Measurements from ENCODE around the gene RHEX.
"Not testable (repeated sequence)": the region's sequence is repeated elsewhere in the genome, so short reads cannot be mapped to it uniquely, and the experiment has no call there.

The RHEX gene

GRCh38 chr1:206030714-206031113 lies 22.3 kb upstream of the RHEX start:
- DNase-seq = peak in 1 of 2 donors; percentile 75

DNA sequence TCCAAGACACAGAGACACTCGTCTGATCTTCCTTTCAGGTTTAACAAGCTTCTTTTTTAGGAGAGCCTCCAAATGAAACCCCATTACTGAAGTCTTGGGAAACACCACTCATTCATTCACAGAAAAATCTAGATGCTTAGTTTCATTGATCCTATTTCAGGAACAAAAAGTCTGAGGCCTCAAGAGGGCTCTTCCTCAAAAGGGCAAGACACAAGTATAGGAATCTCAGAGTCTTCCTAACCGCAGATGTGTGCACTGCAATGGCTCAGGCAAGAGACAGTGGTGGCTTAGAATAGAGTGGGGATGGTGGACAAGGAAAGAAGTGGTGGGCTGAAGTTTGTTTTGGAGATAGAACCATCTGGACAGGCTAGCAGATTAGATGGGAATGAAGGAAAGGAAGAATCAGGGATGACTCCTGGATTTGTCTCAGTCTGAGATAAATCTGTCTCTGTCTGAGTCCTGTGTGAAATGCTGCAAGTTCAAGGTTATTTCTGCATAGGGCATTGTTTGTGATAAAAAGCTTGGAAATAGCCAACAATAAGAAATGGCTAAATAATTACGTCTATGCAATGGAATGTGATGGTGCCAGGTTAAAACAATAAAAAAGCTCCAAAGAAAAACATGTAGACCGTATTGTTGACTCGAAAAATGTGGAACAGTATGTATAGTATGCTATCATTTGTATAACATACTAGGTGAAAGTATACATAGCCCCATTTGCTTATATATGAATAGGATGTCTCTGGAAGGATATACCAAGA lies 20.4 kb upstream of the RHEX start:
- DNase-seq = no peak

GRCh38 chr1:206035027-206035426 lies 17.9 kb upstream of the RHEX start:
- DNase-seq = peak in 1 of 2 donors; percentile 71

- peak in 1 of 2 donors; percentile 29 for DNase-seq
Measured at GRCh38 chr1:206036663-206037455, 16.1 kb upstream of the RHEX start.

DNA sequence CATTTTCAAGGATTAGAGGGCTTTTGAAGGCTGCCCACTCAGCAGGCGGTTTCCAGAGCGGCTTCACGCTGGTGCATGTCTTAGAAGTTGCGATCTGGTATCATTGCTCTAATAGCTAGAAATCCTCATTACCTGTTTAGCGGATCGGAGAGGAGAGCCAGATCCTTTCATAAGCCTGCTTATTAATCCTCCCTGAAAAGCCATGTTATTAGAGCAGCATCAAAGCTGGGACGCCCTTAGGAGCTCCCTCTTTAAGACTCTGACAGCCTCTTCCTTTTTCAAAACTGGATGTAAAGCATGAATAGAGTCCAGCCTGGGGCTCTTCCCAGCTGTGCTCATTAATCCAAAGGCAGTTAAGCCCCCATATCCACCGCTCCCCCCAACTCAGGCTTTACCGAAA lies 15.4 kb upstream of the RHEX start:
- no peak for DNase-seq

DNA sequence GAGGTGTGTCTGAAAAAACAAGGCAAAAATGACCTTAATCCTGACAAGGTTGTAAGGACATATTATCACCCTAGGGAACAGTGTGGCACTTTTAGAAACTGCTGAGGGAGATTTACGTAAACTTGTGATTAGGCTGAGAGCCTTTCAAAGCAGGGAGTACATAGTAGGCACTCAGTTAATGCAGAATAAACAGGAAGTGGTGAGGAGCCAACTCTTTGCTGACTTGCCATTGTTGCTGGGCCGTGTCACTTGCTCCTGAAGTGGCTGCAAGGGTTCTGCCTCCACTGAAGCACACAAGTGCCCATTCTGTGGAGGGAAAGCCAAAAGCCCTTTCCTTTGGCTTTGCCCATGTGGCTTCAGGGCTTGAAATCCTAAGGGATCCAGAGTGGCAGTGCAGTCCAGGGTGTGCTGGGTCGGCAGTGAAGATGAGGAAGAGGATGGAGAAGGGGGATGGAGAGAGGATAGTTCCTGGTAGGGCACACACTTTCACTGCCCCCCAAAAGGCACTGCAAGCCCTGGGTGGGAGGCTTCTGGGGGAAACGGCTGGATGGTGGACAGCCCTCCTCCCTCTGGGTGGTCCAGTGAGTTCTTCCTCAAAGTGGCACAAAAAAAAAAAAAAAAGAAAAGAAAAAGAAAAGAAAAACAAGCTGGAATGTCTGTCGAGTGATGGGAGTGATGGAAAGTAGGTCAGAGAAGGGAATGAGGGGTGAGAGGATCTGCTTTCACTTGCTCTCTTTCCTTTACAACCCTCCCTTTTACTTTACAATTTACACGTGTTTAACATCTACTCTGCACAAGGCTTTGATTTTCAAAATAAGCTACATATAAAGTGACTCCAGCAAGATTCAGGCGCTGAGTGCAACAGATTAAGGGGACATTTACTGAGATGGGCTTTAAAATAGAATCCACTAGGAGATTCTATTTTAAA lies 13.7 kb upstream of the RHEX start:
- DNase-seq = no peak

DNA sequence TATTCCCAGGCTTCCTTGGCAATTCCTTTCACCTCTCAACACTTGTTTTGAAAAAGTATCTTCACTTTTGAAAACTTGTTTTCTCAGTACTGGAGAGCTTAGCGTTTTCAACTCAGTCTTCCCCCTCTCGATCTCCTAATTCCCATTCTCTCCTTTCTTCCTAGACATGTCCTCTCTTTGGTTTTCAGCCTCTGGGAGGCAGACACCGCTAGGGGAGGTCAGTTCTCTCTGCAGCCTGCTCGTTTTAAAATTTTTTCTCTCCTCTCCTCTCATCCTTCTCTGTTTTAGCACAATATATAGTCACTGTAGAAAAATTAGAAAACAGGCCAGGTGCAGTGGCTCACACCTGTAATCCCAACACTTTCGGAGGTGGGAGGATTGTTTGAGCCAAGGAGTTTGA lies 12.6 kb upstream of the RHEX start:
- no peak for DNase-seq

- DNase-seq = no peak
Measured at GRCh38 chr1:206041640-206042039, 11.3 kb upstream of the RHEX start.

GRCh38 chr1:206047271-206047670 lies 5.7 kb upstream of the RHEX start:
- no peak for DNase-seq

DNA sequence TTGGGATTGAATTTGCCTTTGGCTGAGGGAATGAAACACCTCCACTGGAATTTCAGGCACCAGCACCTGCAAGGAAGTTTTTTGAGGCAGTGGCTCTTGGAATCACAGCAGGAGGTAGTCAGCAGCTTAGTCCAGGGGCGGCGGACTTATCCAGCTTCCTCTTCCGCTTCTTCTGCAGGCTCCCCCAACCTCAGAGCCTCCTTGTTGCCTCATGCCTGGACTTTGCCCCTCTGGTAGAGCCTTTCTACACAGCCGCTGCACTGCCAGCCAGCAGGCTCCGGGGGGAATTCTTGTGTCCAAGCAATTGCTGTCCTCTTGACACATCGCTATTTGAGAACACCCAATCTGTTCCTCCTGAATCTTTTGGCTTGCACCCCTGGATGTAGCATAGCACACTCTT lies 4.4 kb upstream of the RHEX start:
- no peak for DNase-seq

GRCh38 chr1:206049293-206049692 lies 3.7 kb upstream of the RHEX start:
- no peak for DNase-seq

DNA sequence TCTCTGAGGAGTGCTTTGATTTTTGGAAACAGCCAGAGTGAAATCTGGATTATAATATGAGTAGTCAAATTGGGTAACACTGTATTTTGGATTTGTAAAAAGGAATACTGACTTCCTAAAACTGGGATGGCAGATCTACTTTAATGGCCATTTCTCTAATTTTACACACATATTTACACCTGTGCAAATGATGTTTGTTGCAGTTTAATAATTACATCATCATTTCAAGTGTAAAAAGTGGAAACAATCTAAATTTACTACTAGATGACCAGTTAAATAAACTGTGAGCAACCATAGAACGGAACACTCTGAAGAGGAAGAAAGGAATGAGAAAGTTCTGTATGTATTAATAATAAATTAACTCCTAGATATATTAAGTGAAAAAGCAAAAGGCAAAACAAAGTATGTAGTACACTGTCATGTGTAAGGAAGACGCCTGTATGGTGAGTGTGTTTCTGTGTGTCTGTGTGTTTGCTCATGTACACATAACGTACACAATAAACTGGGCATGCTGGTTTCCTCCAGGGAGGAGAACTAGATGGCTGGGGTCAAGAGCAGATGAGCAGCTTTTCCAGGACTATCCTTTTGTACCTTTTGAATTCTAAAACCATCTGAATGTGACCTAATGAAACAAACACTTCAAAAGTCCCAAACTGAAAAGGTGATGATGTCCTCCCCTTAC lies 2.9 kb upstream of the RHEX start:
- no peak for DNase-seq

- DNase-seq = peak in 1 of 2 donors; percentile 95
Measured at GRCh38 chr1:206050655-206051235, 2.2 kb upstream of the RHEX start.

GRCh38 chr1:206052231-206052865 lies 625 bp upstream of the RHEX start:
- not testable (repeated sequence) for DNase-seq

DNA sequence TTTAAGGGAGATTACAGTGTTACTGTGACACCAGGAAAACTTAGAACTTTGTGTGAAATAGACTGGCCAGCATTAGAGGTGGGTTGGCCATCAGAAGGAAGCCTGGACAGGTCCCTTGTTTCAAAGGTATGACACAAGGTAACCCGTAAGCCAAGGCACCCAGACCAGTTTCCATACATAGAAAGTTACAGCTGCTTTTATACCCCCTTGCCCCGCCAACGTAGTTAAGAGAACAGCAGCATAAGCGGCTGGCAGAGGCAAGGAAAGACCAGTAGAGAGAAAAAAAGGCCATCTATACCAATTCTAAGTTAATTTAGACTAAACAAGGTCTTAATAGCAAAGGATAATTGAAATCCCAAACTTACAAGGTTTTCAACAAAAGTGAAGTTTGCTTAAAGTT lies 643 bp downstream of the RHEX start:
- not testable (repeated sequence) for DNase-seq

GRCh38 chr1:206055069-206055625 lies 2.2 kb downstream of the RHEX start:
- DNase-seq = not testable (repeated sequence)

GRCh38 chr1:206055639-206056323 lies 2.8 kb downstream of the RHEX start:
- DNase-seq = not testable (repeated sequence)

DNA sequence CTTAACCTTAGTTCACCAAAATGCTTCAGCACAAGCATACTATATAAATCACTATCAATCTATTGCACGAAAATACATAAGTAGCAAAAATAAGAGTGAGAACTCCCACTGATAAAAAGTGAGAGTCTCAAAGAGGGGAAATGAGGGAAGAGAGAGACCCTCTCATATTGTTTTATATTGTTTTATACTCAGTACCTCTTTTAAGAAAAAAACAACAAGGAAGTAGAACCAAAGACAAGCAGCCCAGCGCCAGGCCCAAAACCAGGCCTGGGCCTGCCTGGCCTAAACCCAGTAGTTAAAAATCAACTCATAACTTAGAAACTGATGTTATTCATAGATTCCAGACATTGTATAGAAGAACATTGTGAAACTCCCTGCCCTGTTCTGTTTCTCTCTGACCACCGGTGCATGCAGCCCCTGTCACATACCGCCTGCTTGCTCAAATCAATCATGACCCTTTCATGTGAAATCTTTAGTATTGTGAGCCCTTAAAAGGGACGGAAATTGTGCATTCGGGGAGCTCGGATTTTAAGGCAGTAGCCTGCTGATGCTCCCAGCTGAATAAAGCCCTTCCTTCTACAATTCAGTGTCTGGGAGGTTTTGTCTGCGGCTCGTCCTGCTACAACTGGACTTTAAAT lies 5.4 kb downstream of the RHEX start:
- not testable (repeated sequence) for DNase-seq

DNA sequence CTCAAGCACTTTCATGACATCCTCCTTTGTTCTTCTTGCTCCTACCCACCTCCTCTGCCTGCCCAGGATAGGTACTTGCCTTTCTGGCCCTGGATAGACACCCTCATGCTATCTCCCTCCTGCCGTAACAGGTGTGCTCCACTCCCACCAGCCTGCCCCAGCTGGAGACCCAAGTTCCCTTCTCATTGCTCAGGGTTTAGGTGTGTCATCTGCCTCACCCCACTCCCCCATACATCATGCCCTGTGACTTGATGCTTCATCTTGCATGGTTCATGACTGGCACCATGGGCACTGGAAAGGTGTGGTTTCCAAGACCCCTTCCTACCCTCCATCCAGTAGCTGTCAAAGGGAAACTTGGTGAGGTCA lies 5.9 kb downstream of the RHEX start:
- DNase-seq = no peak

DNA sequence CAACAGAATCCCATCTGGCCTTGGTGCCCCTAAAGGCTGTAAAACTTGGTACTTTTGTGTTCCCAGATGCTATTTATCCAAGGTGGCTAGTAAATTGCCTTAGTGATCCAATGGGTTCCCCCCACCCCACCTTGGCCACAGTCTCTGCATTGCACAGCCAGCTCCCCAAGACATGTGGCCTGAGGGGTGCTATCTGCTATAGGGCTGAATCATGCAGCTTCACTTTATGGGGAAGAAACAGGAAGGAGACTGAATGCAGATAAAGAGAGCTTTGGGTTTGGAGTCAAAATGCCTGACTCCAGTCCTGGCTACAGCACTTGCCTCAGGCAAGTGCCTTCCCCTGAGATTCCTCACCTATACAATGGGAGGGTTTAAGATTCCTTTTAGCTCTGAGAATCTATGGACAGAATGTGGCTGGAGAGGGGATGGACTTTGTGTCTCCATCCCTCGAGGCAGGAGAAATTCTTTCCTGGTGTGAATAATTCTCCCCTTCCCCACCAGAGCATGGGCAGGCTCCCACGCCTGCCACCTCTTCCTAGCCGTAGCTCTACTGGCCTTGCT lies 6.5 kb downstream of the RHEX start:
- no peak for DNase-seq

All from bone marrow (tissue), 2 donors.